Natural killer cell (primary cell): ENCODE measurements around the gene STK32B. TPM values are rescaled to one million over a fixed set of nuclear protein-coding genes. Genes with fewer than 3 reads are reported as not detected.

Experiments
- ATAC-seq, 3 donors: fragments of 150-1000 bp in 2 of 3; fragments of 200-7000 bp in 1 of 3; cut with Tn5 transposase; 1 replicate in 1 of 3; 2 replicates in 2 of 3; pipeline ENCODE4 v1.10.0; 2021; ENCODE audit warnings: mild to moderate bottlenecking in 2 of 3, moderate library complexity in 2 of 3
- DNase-seq, 2 donors: peaks; one replicate each; pipeline versions ENCODE4 v3.0.0 to v3.0.0-alpha.2; 2013 to 2021; ENCODE audit warnings: mixed read lengths in 1 of 2
- H3K27ac ChIP-seq: one replicate; pipeline ENCODE4 v1.5.1; 2013; ENCODE audit warnings: mild to moderate bottlenecking, low read length
- H3K27me3 ChIP-seq: one replicate; pipeline ENCODE4 v1.6.1; 2013; ENCODE audit warnings: low read length; ENCODE audit not compliant: control insufficient read depth, insufficient read depth
- H3K36me3 ChIP-seq: one replicate; pipeline ENCODE4 v1.6.1; 2013; ENCODE audit warnings: low read length; ENCODE audit not compliant: control insufficient read depth, insufficient read depth
- H3K4me1 ChIP-seq: one replicate; pipeline ENCODE4 v1.6.1; 2013; ENCODE audit warnings: low read length; ENCODE audit not compliant: control insufficient read depth, insufficient read depth
- H3K4me3 ChIP-seq: one replicate; pipeline ENCODE4 v1.5.1; 2013; ENCODE audit warnings: low read length
- H3K9me3 ChIP-seq: one replicate; pipeline ENCODE4 v1.6.1; 2013; ENCODE audit warnings: low read length; ENCODE audit not compliant: control insufficient read depth, insufficient read depth
- H3K27ac Mint-ChIP-seq, 2 donors: one replicate each; pipeline ENCODE4 v1.8.0; 2022; ENCODE audit warnings: mild to moderate bottlenecking in 2 of 2, mixed read lengths in 2 of 2, moderate library complexity in 1 of 2
- H3K27me3 Mint-ChIP-seq, 2 donors: one replicate each; pipeline ENCODE4 v1.8.0; 2022; ENCODE audit warnings: low read depth in 2 of 2, mixed read lengths in 2 of 2
- H3K36me3 Mint-ChIP-seq: one replicate; pipeline ENCODE4 v1.8.0; 2022; ENCODE audit warnings: mixed read lengths
- H3K4me1 Mint-ChIP-seq, 2 donors: one replicate each; pipeline ENCODE4 v1.8.0; 2022; ENCODE audit warnings: mixed read lengths in 2 of 2
- H3K4me3 Mint-ChIP-seq: one replicate; pipeline ENCODE4 v1.8.0; 2022; ENCODE audit warnings: mild to moderate bottlenecking, moderate library complexity, mixed read lengths
- H3K9me3 Mint-ChIP-seq, 2 donors: one replicate each; pipeline ENCODE4 v1.8.0; 2022; ENCODE audit warnings: mixed read lengths in 2 of 2
- WGBS: methylation state at CpG from one replicate; pipeline ENCODE4 v1.1.7; 2013; ENCODE audit warnings: missing lambda C conversion rate; ENCODE audit not compliant: insufficient coverage; 5-methylcytosine and 5-hydroxymethylcytosine counted together
- intact Hi-C: fragments of 100-400 bp; cut with micrococcal nuclease; formaldehyde crosslinking; loops from one replicate; pipeline ENCODE4 v1.14.2; 2022
- total RNA-seq, 4 donors: library from RNA; stranded (reverse); fragments of 120-200 nt in 1 of 4; gene quantifications; one replicate each; pipeline versions ENCODE4 v1.2.3 to v1.2.4, GENCODE V29; 2013 to 2022
- TF ChIP-seq, protein P1 (sequence below): fragments of 200-600 bp; IDR thresholded peaks from one replicate; pipeline ENCODE4 v1.8.0; 2022; ENCODE audit warnings: antibody characterized with exemption

STK32B gene
- total RNA-seq, 3 donors from 2014 or later (not counting 1 experiment from before 2014, with no cell fraction given), result 0.32 to 0.33 TPM; not detected in 1

DNA sequence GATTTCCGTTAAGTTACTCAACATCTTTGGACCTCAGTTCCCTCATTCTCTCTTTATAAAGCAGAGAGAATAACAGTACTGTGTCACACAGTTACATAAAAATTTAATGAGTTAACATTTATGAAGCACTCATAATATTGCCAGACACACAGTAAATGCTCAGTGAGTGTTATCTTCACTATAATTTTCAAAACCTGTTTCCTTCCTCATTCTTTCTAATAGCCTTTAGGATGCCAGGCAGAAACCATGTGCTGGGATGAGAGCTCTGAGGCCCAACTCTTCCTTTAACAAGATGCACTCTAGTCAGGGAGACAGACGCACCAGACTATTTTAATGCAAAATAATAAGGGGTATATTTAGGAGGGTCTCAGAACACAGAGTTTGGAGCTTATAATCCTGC lies 208.2 kb downstream of the STK32B start:
- H3K36me3 ChIP-seq, result no peaks in the 10 kb centered on the region
- no peaks in the 10 kb centered on the region for H3K27me3 ChIP-seq
- Mint-ChIP-seq H3K9me3 (no peaks in the 10 kb centered on the region), H3K36me3 (no peaks in the 10 kb centered on the region), H3K4me3 (no peak overlapping the region), H3K4me1 (no peaks in the 10 kb centered on the region), H3K27me3 (peaks cover 0 to 13% of the 10 kb centered on the region in 2 donors), H3K27ac (no peak overlapping the region)
- no peak for DNase-seq
- intact Hi-C loops, result no loop called here
- no peak overlapping the region for H3K27ac ChIP-seq
- ATAC-seq, result no peak
- no peaks in the 10 kb centered on the region for H3K4me1 ChIP-seq
- TF ChIP-seq, protein P1, sequence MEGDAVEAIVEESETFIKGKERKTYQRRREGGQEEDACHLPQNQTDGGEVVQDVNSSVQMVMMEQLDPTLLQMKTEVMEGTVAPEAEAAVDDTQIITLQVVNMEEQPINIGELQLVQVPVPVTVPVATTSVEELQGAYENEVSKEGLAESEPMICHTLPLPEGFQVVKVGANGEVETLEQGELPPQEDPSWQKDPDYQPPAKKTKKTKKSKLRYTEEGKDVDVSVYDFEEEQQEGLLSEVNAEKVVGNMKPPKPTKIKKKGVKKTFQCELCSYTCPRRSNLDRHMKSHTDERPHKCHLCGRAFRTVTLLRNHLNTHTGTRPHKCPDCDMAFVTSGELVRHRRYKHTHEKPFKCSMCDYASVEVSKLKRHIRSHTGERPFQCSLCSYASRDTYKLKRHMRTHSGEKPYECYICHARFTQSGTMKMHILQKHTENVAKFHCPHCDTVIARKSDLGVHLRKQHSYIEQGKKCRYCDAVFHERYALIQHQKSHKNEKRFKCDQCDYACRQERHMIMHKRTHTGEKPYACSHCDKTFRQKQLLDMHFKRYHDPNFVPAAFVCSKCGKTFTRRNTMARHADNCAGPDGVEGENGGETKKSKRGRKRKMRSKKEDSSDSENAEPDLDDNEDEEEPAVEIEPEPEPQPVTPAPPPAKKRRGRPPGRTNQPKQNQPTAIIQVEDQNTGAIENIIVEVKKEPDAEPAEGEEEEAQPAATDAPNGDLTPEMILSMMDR, result no peak
- no peaks in the 10 kb centered on the region for H3K9me3 ChIP-seq
- no peak overlapping the region for H3K4me3 ChIP-seq
- 46% methylated on average over 2 of the region's 2 CpGs for WGBS

DNA sequence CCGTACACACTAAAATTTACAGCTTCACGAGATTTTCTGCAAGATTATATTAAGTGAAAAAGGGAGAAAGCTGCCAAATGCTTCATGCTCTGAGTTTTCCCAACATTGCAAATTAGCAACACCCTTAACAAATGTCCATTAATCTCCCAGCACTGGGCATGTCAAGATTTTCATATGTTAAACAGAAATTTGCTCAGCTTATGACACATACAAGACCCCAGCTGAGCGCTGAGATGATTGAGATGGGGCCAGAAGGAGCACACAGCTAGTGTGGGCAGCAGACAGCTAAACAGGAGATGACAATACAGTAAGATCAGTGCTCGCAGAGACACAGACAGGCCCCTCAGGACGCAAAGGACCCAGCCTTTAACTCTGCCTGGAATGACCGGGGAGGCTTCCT lies 208.8 kb downstream of the STK32B start:
- H3K36me3 ChIP-seq, result no peaks in the 10 kb centered on the region
- no peak for DNase-seq
- no peaks in the 10 kb centered on the region for H3K27me3 ChIP-seq
- no peaks in the 10 kb centered on the region for H3K9me3 ChIP-seq
- H3K4me3 Mint-ChIP-seq, result no peak overlapping the region
- intact Hi-C loops, result no loop called here
- no peaks in the 10 kb centered on the region for H3K4me1 Mint-ChIP-seq
- no peaks in the 10 kb centered on the region for H3K9me3 Mint-ChIP-seq
- no peaks in the 10 kb centered on the region for H3K36me3 Mint-ChIP-seq
- no peak overlapping the region for H3K27ac Mint-ChIP-seq
- WGBS, result 95% methylated on average over 6 of the region's 6 CpGs
- H3K4me3 ChIP-seq, result no peak overlapping the region
- H3K4me1 ChIP-seq, result no peaks in the 10 kb centered on the region
- peaks cover 0 to 13% of the 10 kb centered on the region in 2 donors for H3K27me3 Mint-ChIP-seq
- H3K27ac ChIP-seq, result no peak overlapping the region
- TF ChIP-seq, protein P1, result no peak
- ATAC-seq, result no peak

DNA sequence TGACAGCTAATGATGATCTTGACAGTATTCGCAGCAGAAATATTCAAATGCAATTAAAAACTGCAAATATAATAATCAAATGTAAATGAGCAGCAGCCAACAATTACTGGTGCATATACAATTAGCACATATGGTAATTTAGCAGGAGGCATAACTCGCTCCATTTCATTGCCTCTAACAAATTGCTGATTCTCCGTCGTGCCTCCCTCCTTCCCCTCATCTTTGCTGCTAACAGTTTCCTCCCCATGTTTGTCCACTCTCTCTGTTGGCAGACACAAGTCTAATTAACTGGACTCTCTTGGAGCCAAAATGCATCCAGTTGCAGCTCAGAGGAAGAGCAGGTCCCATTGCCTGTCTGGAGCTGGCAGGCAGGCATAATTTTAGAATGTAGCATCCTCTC lies 210.6 kb downstream of the STK32B start:
- H3K36me3 Mint-ChIP-seq, result no peaks in the 10 kb centered on the region
- Histone ChIP-seq H3K4me3 (no peak overlapping the region), H3K4me1 (no peaks in the 10 kb centered on the region), H3K27me3 (no peaks in the 10 kb centered on the region), H3K27ac (no peak overlapping the region), H3K36me3 (no peaks in the 10 kb centered on the region), H3K9me3 (no peaks in the 10 kb centered on the region)
- no peak overlapping the region for H3K4me3 Mint-ChIP-seq
- H3K27ac Mint-ChIP-seq, result no peak overlapping the region
- ATAC-seq, result no peak
- intact Hi-C loops, result no loop called here
- H3K4me1 Mint-ChIP-seq, result no peaks in the 10 kb centered on the region
- 89% methylated on average over 4 of the region's 4 CpGs for WGBS
- H3K9me3 Mint-ChIP-seq, result no peaks in the 10 kb centered on the region
- DNase-seq, result no peak
- H3K27me3 Mint-ChIP-seq, result peaks cover 0 to 13% of the 10 kb centered on the region in 2 donors
- TF ChIP-seq, protein P1, result no peak

DNA sequence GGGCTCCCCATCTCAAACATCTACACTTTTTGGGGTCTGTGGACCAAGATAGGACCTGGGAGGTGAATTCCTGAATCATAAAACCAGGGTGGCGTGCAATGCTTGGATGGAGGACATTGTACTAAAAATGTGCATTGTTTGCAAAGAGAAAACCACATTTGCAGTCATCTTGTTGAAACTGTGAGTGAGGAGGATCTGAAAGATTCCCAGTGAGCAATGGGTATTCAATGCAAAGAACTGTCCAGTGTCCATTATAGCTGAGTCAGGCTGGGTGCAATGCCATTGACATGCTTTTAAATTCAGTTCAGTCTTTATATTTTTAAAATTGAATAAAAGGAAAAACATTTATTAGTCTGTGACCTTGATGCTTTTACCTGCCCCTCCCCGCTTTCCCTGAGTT lies 215.7 kb downstream of the STK32B start:
- H3K36me3 Mint-ChIP-seq, result no peaks in the 10 kb centered on the region
- no peaks in the 10 kb centered on the region for H3K9me3 ChIP-seq
- TF ChIP-seq, protein P1, result no peak
- peaks cover 3 to 8% of the 10 kb centered on the region in 2 donors for H3K27me3 Mint-ChIP-seq
- DNase-seq, result no peak
- no peak overlapping the region for H3K27ac Mint-ChIP-seq
- no peaks in the 10 kb centered on the region for H3K4me1 ChIP-seq
- WGBS, result 80% methylated on average over 2 of the region's 2 CpGs
- H3K4me1 Mint-ChIP-seq, result no peaks in the 10 kb centered on the region
- no peak overlapping the region for H3K4me3 Mint-ChIP-seq
- no peaks in the 10 kb centered on the region for H3K9me3 Mint-ChIP-seq
- ATAC-seq, result no peak
- H3K27me3 ChIP-seq, result no peaks in the 10 kb centered on the region
- H3K27ac ChIP-seq, result no peak overlapping the region
- H3K36me3 ChIP-seq, result no peaks in the 10 kb centered on the region
- intact Hi-C loops, result no loop called here
- H3K4me3 ChIP-seq, result no peak overlapping the region
